Progenitor cell of endocrine pancreas (in vitro differentiated cells): Measurements from ENCODE around the gene RASGRF2. TPM values are rescaled to one million over a fixed set of nuclear protein-coding genes. Genes with fewer than 3 reads are reported as not detected.

Experiments used
- DNase-seq: peaks from one replicate; pipeline ENCODE4 v3.0.0; 2021; ENCODE audit warnings: low spot score; ENCODE audit not compliant: unreplicated experiment
- H3K27ac Mint-ChIP-seq: 2 replicates; pipeline ENCODE4 v1.8.0; 2021; ENCODE audit warnings: mild to moderate bottlenecking, moderate library complexity, mixed read lengths
- H3K27me3 Mint-ChIP-seq: 2 replicates; pipeline ENCODE4 v1.8.0; 2021; ENCODE audit warnings: mixed read lengths
- H3K36me3 Mint-ChIP-seq: 2 replicates; pipeline ENCODE4 v1.8.0; 2022; ENCODE audit warnings: mixed read lengths; ENCODE audit not compliant: insufficient read depth
- H3K4me1 Mint-ChIP-seq: 2 replicates; pipeline ENCODE4 v1.8.0; 2021; ENCODE audit warnings: low read depth, mixed read lengths
- H3K4me3 Mint-ChIP-seq: 2 replicates; pipeline ENCODE4 v1.8.0; 2021; ENCODE audit warnings: low read depth, mild to moderate bottlenecking, moderate library complexity, mixed read lengths
- H3K9me3 Mint-ChIP-seq: 2 replicates; pipeline ENCODE4 v1.8.0; 2021; ENCODE audit warnings: low read depth, mixed read lengths
- total RNA-seq: library from RNA; stranded (reverse); gene quantifications from 2 replicates; pipeline ENCODE4 v1.2.1, GENCODE V29; 2021
- TF ChIP-seq, protein P1 (sequence below): fragments of 200-600 bp; sonication (generic); IDR thresholded peaks from one replicate; pipeline ENCODE4 v1.5.0; 2021; ENCODE audit warnings: antibody characterized with exemption, mild to moderate bottlenecking; ENCODE audit not compliant: unreplicated experiment

Gene RASGRF2
- total RNA-seq, 1 donor from 2014 or later = 0.62 TPM

- Mint-ChIP-seq H3K4me3 (no peak overlapping the region), H3K36me3 (no peaks in the 10 kb centered on the region), H3K27me3 (no peaks in the 10 kb centered on the region), H3K4me1 (no peaks in the 10 kb centered on the region), H3K9me3 (no peaks in the 10 kb centered on the region), H3K27ac (no peak overlapping the region)
- TF ChIP-seq, protein P1, sequence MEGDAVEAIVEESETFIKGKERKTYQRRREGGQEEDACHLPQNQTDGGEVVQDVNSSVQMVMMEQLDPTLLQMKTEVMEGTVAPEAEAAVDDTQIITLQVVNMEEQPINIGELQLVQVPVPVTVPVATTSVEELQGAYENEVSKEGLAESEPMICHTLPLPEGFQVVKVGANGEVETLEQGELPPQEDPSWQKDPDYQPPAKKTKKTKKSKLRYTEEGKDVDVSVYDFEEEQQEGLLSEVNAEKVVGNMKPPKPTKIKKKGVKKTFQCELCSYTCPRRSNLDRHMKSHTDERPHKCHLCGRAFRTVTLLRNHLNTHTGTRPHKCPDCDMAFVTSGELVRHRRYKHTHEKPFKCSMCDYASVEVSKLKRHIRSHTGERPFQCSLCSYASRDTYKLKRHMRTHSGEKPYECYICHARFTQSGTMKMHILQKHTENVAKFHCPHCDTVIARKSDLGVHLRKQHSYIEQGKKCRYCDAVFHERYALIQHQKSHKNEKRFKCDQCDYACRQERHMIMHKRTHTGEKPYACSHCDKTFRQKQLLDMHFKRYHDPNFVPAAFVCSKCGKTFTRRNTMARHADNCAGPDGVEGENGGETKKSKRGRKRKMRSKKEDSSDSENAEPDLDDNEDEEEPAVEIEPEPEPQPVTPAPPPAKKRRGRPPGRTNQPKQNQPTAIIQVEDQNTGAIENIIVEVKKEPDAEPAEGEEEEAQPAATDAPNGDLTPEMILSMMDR = no peak
- no peak for DNase-seq
Observed at GRCh38 chr5:81091199-81091598, 131.0 kb downstream of the RASGRF2 start.

GRCh38 chr5:81093536-81094196 is 133.5 kb downstream of the RASGRF2 start:
- H3K9me3 Mint-ChIP-seq = no peaks in the 10 kb centered on the region
- no peak for DNase-seq
- H3K36me3 Mint-ChIP-seq = no peaks in the 10 kb centered on the region
- H3K27ac Mint-ChIP-seq = no peak overlapping the region
- H3K4me3 Mint-ChIP-seq = no peak overlapping the region
- H3K4me1 Mint-ChIP-seq = no peaks in the 10 kb centered on the region
- H3K27me3 Mint-ChIP-seq = no peaks in the 10 kb centered on the region
- TF ChIP-seq, protein P1 = no peak

GRCh38 chr5:81095835-81096234 is 135.7 kb downstream of the RASGRF2 start:
- H3K9me3 Mint-ChIP-seq = no peaks in the 10 kb centered on the region
- no peak overlapping the region for H3K27ac Mint-ChIP-seq
- no peaks in the 10 kb centered on the region for H3K4me1 Mint-ChIP-seq
- no peaks in the 10 kb centered on the region for H3K27me3 Mint-ChIP-seq
- DNase-seq = no peak
- no peaks in the 10 kb centered on the region for H3K36me3 Mint-ChIP-seq
- TF ChIP-seq, protein P1 = no peak
- no peak overlapping the region for H3K4me3 Mint-ChIP-seq

GRCh38 chr5:81097713-81098112 is 137.6 kb downstream of the RASGRF2 start:
- TF ChIP-seq, protein P1 = no peak
- H3K36me3 Mint-ChIP-seq = no peaks in the 10 kb centered on the region
- no peak overlapping the region for H3K4me3 Mint-ChIP-seq
- no peaks in the 10 kb centered on the region for H3K4me1 Mint-ChIP-seq
- no peaks in the 10 kb centered on the region for H3K27me3 Mint-ChIP-seq
- no peak overlapping the region for H3K27ac Mint-ChIP-seq
- no peaks in the 10 kb centered on the region for H3K9me3 Mint-ChIP-seq
- no peak for DNase-seq

DNA sequence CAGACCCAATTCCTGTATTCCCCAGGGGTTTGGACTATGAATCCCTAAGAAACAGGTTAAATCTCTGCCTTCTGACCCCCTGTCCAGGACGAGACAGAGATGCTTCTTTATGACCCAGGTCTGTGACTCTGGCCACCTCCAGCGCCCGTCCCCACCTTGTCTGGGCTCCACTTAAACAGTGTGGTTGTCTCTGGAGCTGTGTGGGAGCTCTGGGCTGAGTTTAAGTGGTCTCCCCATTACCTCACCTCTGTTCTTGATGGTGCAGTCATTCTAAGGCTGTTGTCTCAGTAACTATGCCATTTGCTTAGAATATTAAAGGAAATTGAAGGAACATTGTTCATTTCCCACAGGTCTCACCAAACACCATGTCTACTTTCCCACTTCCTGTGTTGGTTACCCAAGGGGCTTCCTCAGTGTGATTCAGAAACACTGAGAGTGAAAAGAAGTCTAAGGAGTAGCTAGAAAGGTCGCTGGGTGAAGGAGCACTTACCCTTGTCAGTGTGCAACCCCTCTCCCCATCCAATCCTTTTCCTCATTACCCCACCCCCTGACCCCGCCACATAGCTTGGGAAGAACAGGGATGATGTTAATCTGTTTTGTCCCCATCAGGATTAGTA is 145.2 kb downstream of the RASGRF2 start:
- no peaks in the 10 kb centered on the region for H3K27me3 Mint-ChIP-seq
- H3K4me1 Mint-ChIP-seq = no peaks in the 10 kb centered on the region
- no peaks in the 10 kb centered on the region for H3K36me3 Mint-ChIP-seq
- DNase-seq = no peak
- H3K9me3 Mint-ChIP-seq = no peaks in the 10 kb centered on the region
- no peak overlapping the region for H3K4me3 Mint-ChIP-seq
- H3K27ac Mint-ChIP-seq = no peak overlapping the region
- TF ChIP-seq, protein P1 = no peak
